Umbilical cord (tissue), 2 donors: ENCODE data around the gene LY6G6C. TPM values are rescaled to one million over a fixed set of nuclear protein-coding genes. Genes with fewer than 3 reads are reported as not detected.
A peak's percentile ranks its signal among the peaks of the same experiment; 100 is the strongest.

Experiments
- DNase-seq: peaks from one replicate; pipeline ENCODE4 v3.0.0-alpha.2; 2015; ENCODE audit warnings: low spot score
- total RNA-seq: library from RNA; depleted of rRNA; stranded (reverse); fragments of >200 nt; gene quantifications from one replicate; pipeline ENCODE4 v1.2.3, GENCODE V29; 2014; ENCODE audit warnings: low replicate concordance; ENCODE audit not compliant: insufficient read depth

The LY6G6C gene
- total RNA-seq, 1 donor from 2014 or later: 3.1 TPM

DNA sequence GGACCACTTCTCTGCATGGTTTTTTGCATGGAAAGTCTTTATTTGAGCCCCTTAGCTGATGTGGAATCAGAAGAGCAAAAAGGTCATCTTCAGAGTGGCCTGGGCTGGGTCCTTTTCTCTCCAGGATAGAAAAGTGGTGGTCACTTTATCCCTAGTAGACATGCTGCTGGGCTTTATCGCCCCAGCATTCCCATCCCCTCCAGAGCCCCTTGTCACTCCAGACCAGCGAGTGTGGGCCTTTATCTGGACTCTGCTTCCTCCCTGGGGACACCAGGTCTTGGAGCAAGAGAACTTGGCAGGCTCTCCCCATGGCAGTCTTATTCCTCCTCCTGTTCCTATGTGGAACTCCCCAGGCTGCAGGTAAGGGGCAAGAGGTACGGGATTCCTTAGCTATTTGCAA, 14.9 kb downstream of the LY6G6C start, which contains the start of gene LY6G6F:
LY6G6F (plus strand) TSS at position 268 of the 400 bp plus-strand sequence; CDS start at position 309, 41 bp downstream.
- no peak for DNase-seq

DNA sequence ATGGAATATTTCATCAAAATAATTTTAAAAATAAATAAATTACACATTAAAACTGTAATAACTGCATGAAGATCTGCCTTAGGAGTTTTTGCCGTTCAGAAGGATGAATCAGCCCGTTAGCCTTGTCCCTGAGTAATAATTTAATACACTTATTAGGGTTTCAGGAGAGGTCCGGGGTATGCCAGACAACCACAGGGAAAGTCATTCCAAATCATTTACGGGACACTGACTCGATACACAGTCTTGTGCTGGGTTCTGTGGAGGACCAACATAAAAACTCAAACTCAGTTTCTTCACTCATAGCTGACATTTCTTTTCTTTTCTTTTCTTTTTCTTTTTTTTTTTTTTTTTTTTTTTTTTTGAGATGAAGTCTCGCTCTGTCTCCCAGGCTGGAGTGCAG, 15.6 kb downstream of the LY6G6C start:
- DNase-seq: no peak

- DNase-seq: peak; percentile 99
Measured at GRCh38 chr6:31702819-31703716, 18.5 kb downstream of the LY6G6C start, which contains the start of gene ABHD16A. ABHD16A (minus strand) TSS chr6:31703324; CDS start chr6:31703281, 43 bp downstream.

- DNase-seq: no peak
Measured at GRCh38 chr6:31702405-31702818, 19.1 kb downstream of the LY6G6C start.

DNA sequence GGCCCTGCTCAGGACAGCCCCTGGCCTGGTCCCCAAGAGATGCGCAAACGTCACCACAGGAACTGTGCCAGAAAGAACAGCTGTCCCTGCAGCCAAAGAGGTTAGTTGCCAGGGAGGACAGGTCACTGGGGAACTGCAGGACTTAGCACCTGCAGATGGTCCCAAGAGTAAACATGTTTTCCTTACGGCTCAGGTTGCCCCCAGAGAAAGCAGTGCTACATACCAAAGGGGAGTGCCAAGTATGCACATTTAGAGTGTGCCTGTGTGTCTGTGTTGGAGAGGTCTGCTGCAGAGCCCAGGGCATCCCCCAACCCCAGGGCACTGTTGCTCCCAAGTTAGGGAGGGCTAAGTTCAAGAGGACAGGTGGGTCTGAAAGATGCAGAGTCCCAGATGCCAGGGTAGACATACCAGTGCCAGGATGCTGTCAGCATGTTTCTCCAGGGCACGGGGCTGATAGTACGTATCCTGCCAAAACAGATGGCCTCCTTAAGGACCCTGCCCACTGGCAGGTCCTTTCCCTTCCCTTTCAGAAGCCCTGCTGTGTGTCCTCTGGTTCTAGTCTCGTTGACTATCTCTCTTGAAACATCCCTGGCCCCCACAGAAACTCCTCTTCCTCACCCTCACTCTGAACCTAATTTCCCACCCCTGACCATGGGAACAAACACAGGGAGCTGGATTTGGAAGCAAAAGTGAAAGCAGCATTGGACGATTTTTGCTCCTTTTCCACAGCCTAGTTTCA, 19.7 kb downstream of the LY6G6C start:
- no peak for DNase-seq

GRCh38 chr6:31700740-31701401, 20.7 kb downstream of the LY6G6C start:
- DNase-seq: no peak

GRCh38 chr6:31697555-31697954, 24.0 kb downstream of the LY6G6C start:
- no peak for DNase-seq

DNA sequence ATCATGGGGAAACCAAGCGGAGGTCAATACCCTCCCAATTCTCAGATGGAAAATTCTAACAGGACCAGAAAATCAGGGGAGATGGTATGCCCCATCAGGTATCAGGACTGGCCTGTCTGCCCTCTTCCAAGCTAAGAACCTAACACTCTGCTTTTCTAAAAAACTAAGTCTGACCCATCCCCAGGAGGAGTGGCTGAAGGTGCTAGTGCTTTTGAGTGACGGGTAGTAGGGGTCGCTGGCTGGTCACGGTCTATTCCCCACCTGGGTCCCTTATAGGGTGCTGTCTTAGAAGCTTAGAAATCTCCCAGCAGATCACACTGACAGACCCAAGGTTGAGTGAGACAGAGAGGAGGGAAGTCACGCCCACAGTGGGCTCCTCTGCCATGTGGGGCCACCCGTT, 28.0 kb downstream of the LY6G6C start:
- DNase-seq: no peak

- no peak for DNase-seq
Measured at GRCh38 chr6:31692886-31693285, 28.7 kb downstream of the LY6G6C start.

DNA sequence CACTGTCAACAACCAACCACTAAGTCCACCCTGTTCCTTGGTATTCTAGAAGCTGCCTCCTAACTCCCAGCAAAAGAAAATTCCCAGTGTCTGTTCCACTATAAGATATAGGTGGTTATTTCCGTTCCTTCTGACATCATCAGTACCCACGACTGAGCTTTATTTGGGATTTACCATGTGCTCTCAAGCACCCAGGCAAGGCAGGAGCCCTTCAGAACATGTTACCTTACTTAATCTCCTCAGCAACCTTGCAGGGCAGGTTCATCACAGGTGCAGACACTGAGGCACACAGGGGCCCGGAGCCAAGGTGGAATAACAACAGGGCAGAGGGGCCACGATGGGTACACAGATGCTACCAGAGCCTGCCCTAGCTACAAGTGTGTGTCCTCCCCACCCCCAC, 29.2 kb downstream of the LY6G6C start:
- DNase-seq: no peak

GRCh38 chr6:31691564-31692108, 29.9 kb downstream of the LY6G6C start:
- DNase-seq: no peak

- no peak for DNase-seq
Measured at GRCh38 chr6:31691078-31691463, 30.5 kb downstream of the LY6G6C start.

DNA sequence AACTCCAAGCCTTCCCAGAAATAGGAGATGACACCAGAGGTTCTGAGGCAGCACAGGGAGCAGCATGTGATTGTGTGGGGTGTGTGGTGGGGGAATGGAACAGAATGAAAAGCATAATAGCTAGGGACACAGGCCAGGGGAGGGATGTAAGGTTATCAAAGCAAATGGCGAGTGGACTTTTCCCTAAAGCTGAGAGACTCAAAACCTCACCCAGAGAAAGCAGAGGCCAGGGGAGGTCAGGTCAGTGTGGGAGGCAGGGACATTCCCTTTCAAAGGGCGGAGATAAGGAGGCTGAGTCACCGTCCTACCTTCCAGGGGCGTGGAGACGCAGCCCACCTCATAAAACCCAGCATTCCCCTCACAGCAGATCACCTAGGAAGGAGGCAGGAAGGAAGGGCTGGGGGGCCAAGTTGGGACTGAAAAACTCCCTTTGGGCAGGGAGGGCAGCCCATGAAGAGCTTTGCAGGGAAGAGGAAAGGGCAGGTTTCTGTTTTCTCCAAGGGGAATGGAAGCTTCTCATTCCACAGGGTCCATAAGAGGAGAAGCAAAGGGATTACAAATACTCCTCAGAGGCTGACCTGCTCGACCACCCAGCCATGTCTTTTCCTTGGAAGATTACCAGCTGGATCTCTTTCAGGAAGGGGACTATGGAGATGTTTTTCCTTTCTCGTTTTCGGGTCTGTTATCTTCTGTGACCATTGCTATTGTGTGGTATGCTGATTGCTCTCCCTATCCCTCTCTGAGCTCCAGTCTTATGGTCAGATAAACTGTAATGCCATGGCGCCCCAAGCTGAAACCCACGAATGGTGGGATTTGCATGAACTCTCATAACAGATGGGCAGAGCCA, 31.1 kb downstream of the LY6G6C start:
- no peak for DNase-seq

- no peak for DNase-seq
Measured at GRCh38 chr6:31689249-31690110, 32.1 kb downstream of the LY6G6C start.

GRCh38 chr6:31687860-31688693, 33.5 kb downstream of the LY6G6C start:
- no peak for DNase-seq

DNA sequence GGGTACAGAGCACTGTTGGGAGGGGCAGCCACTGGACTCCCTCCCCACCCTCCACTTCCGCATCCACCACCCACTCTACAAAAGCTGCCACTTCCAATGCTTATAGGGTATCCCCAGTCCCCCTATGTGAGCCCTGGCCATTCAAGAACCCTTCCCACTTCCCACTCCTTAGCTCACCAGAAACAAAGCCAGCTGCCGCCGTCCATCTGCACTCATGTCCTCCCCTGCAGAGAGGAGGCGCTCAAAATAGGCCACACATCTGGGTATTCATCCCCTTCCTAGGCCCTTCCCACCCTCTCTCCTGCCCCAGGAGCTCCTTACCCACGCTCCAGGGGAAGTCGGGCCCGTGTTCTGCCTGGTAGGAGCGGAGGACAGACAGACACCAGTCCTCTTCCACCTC, 34.2 kb downstream of the LY6G6C start:
- DNase-seq: no peak

DNA sequence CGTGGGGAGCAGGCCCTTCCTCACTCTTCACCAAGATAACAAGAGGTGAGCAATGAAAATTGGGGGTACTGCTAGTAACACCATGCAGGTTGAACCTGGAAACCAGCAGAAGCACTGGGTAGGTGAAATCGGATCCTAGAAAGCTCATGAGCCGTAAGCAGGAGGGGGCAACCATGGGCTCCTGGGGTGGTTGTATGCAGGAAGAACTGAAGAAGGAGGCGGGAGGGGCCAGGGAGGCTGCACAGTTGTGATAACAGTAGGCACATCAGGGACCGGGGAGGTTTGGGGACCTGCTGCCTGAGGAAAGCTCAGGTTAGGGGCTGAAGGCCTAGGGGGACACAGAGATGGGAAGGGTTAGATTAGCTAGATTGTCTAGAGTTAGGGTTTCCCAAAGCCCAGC, 35.1 kb downstream of the LY6G6C start:
- no peak for DNase-seq

DNA sequence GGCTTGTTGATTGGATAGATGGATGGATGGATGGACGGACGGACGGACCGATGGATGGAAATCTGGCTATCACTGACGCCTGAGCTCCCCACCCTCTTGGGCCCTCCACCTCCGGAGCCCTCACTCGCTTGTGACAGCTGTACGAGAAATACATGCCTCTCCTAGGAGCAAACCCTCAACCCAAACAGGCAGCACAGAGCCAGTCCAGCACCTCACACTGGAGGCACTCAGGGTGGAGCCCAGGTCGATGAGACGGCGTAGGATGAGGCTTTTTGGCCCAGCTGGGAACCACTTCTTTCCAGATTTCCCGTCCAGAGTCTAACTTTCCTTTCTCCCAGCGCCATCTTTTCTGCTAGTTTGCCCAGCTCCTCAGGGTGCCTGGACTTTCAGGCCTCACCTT, 38.0 kb downstream of the LY6G6C start:
- DNase-seq: no peak

GRCh38 chr6:31681135-31681671, 40.3 kb downstream of the LY6G6C start:
- DNase-seq: peak; percentile 54
